Stimulated activated CD4-positive, alpha-beta T cell treated with anti-CD3 and anti-CD28 coated beads, Interleukin-15, amount 100 ng/mL, for 1 hour (primary cell): Measurements from ENCODE around the gene SLC27A3.

Experiments used
- DNase-seq, 2 donors: peaks; one replicate each; pipeline ENCODE4 v3.0.0-alpha.2; 2020; ENCODE audit warnings: low read depth in 1 of 2, low spot score in 1 of 2

Gene SLC27A3, protein sequence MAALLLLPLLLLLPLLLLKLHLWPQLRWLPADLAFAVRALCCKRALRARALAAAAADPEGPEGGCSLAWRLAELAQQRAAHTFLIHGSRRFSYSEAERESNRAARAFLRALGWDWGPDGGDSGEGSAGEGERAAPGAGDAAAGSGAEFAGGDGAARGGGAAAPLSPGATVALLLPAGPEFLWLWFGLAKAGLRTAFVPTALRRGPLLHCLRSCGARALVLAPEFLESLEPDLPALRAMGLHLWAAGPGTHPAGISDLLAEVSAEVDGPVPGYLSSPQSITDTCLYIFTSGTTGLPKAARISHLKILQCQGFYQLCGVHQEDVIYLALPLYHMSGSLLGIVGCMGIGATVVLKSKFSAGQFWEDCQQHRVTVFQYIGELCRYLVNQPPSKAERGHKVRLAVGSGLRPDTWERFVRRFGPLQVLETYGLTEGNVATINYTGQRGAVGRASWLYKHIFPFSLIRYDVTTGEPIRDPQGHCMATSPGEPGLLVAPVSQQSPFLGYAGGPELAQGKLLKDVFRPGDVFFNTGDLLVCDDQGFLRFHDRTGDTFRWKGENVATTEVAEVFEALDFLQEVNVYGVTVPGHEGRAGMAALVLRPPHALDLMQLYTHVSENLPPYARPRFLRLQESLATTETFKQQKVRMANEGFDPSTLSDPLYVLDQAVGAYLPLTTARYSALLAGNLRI

DNA sequence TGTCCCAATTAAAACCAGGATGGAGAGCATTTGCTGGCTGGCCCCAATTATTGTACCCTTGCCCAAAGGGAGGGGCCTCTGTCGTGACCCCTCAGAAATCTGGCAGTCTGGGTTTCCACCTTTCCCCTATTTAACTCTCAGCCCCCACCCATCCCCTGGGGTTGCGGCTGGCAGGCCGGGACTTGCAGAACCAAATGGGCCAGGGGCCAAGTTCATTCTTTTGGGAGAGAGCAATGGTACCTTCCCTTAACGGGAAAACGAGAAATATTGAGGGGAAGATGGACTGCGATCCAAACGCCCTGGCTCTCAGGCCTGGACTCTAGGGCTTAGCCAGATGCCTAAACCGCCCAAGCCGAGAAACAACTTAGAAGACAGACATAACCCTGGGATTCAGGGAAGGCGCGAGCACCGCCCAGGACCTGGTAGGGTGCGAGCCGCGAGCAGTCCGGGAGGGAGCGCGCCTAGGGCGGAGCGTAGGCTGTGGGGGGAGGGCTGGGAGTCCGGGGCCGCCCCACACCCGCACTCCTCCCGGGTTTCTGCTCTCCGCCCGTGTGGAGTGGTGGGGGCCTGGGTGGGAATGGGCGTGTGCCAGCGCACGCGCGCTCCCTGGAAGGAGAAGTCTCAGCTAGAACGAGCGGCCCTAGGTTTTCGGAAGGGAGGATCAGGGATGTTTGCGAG, at the start of gene SLC27A3:
Gene SLC27A3 (plus strand): TSS at position 628 of the 678 bp plus-strand sequence. CDS start 91 bp downstream, outside the sequence.
- no peak for DNase-seq

DNA sequence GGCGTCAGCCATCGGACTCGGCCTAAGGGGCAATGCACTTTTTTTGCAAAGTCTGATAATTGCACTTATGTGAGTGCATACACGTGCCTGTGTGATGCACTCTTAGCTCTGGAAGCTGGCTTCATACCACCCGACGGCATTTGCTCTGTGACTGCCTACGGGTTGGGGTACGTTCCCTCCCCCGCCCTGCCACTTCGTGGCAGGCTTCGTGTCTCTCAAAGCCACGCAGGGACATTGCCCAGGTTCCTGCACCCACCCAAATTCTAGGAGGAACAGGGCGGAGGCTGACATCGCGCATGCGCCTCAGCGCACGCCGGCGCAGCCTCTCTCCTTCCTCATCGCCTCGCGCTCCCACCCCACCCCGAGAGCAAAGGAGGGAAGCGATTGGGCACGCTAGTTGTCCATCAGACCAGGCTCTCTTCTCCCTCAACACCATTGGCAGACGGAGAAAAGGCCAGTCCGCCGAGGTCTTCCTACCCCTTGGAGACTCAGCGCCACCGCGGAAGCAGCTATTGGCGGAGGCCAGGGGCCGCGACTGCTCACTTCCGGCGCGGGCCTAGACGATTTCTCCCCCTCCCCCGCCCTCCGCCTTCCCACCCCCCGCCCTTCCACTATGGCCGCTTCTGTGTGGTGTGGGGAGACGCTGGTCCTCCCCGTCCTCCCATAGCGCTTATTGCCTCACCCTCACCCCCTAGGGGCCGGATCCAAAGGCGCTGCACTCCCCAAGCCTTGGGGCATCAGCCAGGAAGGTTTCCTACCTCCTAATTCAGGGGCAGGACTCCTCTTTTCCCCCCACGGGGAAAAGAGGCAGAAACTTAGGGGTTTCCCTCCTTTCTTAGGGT, 47.5 kb upstream of the SLC27A3 start, which contains the start of gene INTS3:
Gene INTS3 (plus strand): TSS at position 588 of the 842 bp plus-strand sequence. CDS start 585 bp downstream, outside the sequence.
- DNase-seq = peak; percentile 93 to 97

DNA sequence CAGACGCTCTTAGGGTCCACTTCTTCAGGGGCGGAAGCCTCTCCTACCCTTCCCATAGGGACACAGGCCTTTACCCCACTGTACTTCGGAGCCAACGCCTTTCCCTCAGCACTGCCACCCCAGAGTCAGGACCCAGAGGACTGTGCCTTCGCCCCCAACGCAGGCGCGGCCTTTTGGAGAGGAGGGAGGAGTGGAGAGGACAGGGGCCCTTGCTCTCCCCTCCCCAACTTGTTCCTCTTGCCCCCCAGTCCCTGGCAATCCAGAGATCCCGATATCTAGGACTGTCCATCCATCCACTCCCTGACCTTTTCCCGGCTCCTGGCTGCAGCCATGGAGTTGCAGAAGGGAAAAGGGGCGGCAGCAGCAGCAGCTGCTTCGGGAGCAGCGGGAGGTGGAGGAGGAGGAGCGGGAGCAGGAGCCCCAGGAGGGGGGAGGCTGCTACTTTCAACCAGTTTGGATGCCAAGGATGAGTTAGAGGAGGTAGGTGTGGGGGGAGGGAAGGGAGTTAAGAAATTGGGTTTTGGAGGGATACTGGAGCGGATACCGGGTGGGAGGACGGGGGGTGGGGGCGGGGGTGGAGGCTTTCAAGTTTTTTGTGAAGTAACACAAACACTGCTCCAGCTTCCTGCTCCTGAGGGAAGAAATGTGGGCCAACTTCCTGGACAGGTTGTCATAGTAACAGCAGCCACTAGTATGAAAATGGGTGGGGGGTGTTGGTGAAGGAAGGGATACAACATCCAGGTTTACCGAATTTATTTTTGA, 46.7 kb upstream of the SLC27A3 start:
- DNase-seq = peak; percentile 4 to 30

DNA sequence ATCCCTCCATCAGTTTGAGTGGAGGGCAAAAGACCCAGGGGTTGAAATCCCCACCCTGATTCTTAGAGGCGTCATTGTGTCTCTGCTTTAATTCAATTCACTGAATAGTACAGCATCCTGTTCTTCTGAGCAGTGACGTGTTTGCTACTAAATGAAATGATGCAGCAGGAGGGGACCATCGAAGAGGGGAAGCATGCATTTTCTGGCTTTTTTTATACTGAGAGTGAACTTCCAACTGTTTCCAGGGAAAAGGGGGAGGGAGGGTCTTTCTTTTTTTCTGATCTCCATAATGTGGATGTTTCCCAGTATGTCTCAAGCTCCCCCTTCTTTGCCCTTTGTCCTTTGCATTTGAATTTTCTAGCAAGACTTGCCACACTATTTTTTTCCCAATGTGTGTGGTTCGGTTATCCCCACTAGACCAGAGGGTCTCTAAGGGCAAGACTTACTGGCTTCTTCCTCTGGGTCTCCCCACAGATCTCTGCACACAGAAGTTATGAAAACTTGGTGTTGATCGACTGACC, 44.7 kb upstream of the SLC27A3 start:
- no peak for DNase-seq

DNA sequence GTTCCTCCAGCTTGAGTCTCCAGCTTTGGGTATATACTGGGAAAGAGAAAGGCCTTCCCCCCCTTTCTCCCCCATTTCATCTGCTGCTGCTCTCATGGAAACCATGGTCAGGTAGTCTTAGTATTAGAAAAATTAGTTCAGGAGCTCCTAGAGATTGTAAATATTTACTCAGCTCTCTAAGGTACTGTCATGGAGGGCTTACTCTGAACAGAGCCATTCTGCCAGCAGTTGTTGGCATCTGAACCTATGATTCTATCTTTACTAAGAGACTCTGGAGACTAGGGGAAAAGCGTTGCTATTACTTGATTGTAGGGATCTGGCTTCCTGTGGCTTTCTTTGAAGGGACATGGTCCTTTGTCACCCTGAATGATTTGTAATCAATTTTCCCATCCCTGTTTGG, 41.2 kb upstream of the SLC27A3 start:
- no peak for DNase-seq

DNA sequence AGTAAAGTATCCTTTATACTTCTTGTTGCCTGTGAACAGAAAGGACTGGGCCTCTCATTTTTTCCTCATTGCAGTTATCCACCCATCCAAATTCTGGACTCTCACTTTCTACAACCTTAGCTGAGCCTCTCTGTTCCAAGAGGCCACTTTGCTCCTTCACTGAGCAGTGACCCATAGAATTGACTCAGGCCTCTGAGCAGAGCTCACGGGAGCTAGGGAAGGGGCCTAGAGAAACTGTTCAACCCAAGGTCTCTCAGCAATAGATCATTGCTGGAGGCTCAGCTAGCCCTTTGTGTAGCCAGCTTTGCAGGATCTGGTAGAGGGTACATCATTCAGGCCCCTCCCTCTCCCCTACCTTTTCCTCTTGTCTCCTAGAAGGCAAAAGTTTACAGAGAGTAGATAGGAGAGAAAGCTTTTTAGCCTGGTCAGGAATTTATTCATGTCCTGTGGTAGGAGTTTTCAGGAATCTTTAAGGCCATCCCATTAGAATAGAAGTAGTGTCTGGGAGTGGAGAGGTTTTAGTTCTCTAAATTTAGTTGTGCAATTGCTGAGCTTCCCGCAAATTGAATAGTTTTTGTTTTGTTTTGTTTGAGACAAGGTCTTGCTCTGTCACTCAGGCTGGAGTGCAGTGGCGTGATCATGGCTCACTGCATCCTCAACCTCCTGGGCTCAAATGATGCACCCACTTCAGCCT, 40.7 kb upstream of the SLC27A3 start:
- no peak for DNase-seq

DNA sequence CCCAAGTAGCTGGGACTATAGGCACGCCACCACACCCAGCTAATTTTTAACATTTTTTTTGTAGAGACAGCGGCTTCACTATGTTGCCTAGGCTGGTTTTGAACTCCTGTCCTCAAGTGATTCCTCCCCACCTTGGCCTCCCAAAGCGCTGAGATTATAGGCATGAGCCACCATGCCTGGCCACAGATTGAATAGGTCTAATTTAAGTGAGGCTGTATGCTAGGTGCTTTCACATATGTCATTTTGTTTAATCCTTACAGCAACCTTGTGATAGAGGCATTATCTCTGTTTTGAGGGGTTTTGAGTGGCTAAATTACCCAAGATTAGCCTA, 40.2 kb upstream of the SLC27A3 start:
- no peak for DNase-seq

DNA sequence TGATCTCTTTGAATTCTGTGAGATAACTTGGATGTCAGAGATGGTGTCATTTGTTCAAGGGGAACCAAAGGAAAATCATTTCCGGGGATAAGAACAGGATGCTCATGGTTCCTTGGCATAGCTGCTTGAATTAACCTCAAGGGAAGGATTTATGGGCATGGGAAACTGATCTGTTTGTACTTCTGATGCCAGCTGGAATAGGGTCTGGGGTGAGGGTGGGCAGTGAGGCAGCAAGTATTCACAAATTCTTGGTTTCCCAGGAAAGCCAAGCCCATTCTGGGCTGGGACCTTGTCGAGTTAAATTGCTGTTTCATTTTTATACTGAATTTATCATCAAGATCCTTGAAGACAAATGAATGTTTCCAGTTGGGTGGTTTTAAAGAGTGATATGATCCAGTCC, 33.2 kb upstream of the SLC27A3 start:
- no peak for DNase-seq

DNA sequence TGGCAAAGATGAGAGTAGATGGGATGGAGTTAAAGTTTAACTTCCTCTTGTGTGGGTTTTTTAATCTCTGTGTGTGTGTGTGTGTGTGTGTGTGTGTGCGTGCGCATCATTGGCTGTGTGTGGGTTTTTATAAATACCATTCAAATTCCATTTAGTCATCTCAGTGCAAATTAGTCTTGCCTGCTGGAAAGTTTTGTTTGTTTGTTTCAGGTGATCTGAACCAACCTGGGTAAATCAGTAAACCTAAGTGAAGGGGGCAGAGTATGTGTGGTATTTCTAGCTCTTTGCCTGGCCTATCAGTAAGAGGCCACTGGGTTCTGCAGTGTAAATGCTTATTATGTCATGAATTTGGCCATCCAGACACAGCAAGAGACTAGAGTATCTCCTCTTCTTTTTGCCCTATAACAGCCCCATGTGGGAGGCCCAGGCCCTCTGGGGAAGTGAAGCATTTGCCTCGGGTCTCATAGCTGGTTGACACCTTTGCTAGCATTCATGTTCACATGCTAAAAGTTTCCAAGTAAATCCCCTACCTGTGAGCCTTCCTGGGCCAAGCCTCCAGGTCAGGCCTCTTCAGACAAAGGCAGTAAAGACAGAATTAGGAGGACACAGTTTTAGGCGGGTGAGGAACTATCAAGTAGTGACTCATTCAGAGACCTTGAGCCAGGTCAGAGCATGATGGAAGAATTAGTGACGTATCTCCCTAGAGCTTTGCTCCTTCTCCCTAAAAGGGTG, 32.6 kb upstream of the SLC27A3 start:
- no peak for DNase-seq

DNA sequence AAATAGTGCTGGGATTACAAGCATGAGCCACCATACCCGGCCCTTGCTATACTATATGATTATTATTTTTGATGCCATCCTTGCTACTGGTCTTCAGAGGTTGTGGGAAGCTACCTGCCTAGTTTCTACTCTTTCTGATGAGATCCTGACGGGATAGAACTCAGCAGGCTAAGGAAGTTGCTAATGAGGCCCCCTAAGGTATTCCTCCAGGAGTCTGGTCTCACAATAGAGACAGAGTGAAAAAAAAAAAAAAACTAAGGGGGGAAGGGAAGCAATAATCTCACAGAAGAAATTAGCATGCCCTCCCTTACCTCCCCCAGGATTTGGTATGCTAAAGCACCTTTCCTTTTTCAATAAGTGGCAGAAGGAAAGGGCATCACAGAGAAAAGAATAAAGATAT, 29.8 kb upstream of the SLC27A3 start:
- DNase-seq = no peak

DNA sequence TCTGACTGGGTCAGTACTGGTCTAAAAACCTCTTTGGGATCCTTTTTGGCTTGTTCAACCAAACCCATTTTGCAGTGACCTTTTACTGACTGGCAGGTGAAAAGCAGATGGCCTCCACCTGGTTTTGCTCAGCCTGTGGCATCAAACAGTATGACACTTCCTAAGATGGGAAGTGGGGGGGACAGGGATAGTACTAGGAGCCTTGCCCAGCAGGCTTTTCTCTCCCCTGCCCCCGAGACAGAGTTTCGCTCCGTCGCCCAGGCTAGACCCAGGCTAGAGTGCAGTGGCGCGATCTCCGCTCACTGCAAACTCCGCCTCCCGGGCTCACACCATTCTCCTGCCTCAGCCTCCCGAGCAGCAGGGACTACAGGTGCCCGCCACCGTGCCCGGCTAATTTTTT, 29.0 kb upstream of the SLC27A3 start:
- DNase-seq = no peak

DNA sequence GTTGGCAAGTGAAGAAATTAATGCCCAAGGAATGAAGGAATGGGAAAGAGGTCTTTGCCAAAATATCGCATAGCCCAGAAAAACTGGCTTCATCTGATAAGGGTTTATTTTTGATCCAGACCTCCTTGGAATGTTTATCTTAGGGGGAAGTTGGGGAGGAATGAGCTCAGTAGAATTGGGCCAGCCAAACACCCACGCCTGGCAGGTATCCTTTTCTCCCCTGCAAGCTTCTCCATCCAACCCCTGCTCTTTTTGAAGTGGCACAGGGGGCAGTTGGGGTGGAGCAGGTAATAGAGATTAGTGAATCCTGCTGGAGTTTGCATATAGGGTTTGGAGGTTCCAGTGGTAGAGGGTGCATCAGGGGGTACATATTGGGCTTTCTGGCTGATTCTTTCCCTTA, 26.3 kb upstream of the SLC27A3 start:
- no peak for DNase-seq

DNA sequence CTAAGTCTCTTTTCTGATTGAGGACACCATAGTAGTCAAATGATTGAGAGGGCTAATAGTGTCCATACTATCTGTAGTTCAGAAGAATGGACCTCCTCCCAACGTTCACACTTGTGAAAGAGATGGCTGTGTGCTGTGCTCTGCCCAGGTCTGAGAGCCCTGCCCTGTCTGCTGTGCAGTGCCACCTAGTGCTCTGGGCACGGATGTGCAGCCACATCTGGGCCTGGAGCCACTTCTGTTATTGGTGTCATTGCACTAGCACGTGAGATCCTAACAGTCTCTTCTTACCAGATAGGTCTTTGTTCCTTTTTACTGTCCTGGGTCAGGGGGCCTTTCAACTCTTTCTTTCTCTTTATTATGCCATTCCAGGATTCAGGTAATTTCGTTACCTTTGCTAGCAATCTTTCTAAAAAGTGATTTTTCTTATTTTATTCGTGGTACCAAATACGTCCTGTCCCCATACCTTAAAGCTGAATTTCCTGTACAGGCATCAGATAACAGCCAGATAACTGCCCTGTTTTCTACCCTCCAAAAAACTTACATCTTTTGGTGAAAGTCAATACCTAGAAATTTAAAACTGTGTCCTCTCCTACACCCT, 25.7 kb upstream of the SLC27A3 start:
- DNase-seq = peak; percentile 58 to 64

DNA sequence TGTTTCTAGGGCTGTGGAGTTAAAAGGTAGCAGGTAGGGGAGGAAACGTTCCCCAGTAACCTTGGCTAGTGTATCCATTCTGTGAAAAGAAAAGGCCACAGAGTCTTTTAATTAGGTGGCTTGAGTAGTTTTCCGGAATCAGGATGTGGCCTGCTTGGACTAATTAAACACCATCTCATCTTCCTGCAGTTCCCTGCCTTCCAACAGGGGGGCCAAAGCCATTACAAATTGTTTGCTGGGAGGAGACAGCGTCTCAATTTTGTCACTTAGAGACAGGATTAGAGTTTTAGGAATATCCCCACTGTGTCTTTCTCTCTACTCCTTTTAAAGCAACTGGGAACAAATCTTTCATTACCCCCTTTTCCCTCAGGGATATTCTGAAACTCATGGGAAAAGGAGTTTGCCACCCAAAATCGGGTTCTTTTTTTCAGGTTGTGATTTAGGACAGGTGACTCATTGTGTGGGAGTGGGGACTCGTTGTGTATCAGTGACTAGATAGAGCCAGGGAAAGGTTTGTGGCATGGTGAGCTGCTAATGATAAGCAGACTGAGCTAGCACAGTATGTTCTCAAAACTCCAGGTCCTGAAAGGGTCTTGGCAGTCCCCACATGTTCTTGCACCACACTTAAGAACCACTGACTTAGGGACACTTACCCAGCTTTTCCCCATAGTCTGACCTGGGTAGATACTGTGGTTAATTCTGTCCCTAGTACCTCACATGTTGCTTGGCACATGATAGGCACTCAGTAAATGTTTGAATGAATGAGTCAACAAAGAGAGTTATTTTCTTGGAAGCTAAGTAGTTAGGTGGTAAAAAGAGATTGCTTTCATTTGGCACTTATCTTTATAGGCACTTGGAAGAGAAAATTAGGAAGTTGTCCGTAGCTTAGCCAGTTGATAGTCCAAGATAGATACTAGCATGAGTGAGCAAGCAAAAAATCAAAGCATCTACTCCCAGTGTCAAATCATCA, 24.9 kb upstream of the SLC27A3 start:
- DNase-seq = no peak

DNA sequence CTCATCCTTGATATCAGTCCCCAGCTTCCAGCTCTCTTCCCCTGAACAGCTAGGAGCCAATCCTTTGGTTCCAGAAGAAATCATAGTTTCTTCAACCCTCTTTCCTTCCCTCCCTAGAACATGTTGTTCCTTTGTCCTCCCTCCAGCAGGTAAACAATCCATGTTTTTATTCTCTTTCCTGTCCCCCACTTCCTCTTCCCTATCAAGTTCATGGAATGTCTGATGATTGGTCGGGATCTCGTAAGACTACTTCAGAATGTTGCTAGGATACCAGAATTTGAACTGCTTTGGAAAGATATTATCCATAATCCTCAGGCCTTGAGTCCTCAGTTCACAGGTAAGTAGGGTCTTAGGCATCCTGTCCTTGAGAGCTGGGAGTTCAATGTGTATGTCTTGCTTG, 23.1 kb upstream of the SLC27A3 start:
- DNase-seq = no peak

DNA sequence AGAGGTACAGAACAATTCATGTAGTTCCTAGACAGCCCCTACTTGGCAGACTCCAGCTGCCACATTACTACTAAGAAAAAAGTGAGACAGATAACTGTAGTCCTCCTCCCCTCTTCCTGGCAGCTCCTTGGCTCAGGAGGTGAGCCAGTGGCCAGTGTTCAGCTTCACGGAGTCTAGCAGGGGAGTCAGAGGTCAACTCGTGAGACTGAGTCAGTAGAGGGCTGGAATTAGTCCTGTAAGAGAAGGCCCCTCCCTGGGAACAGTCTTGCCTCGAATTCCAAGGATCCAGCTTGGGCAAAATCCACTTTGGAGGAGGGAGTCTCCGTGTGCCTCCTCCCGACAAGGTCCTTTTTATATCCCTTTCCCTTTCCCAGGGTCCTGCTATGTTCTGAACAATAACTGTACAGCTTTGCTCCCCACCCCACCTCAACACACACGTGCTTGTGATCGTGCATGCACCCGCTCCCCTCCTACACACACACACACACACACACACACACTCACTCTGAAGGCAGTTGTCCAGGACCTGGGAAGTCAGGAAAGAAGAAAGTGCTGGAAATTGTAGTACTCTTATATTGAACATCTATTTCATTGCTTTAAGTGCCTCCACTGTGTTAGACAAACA, 22.5 kb upstream of the SLC27A3 start:
- no peak for DNase-seq

DNA sequence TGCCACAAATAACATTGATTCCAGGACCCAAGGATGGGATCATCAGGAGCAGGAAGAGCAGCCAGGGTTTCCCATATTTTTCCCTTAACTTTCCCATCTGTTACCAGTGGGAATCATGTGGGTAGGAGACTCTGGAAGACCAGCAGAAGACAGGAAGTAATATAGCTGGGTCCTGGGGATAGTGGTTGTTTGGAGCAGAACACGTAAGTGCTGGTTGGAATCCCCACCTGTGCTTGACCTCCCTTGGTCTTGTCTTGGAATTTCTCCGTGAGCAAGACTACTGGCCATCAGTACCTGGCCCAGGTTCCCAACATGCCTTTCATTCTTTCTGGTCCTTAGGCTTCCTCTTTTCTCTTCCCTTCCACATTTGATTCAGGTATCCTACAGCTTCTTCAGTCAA, 20.9 kb upstream of the SLC27A3 start:
- DNase-seq = no peak
